ENCODE measurements around the gene SPIRE2.
"Not testable (repeated sequence)": the region's sequence is repeated elsewhere in the genome, so short reads cannot be mapped to it uniquely, and the experiment has no call there.

SPIRE2 gene

GRCh38 chr16:89870440-89870839 is 42.2 kb downstream of the SPIRE2 start:
- no peak for DNase-seq

DNA sequence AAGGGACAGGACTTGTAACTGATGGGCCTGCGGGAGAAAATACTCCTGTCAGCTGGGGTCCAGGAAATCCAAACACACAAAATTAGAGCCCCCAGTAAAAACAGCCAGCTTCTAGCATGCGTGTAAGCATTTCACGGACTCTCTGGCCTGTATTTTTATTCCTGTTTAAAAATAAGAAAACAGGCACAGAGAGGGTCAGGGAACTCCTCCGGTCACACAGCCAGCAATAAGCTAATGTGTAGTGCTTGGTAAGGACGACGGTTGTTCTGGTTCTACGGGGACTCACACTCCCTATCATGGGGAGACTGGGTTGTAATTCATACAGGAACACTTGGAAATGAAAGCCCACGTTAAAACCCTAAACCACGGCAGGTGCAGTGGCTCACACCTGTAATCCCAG is 43.6 kb downstream of the SPIRE2 start:
- no peak for DNase-seq

DNA sequence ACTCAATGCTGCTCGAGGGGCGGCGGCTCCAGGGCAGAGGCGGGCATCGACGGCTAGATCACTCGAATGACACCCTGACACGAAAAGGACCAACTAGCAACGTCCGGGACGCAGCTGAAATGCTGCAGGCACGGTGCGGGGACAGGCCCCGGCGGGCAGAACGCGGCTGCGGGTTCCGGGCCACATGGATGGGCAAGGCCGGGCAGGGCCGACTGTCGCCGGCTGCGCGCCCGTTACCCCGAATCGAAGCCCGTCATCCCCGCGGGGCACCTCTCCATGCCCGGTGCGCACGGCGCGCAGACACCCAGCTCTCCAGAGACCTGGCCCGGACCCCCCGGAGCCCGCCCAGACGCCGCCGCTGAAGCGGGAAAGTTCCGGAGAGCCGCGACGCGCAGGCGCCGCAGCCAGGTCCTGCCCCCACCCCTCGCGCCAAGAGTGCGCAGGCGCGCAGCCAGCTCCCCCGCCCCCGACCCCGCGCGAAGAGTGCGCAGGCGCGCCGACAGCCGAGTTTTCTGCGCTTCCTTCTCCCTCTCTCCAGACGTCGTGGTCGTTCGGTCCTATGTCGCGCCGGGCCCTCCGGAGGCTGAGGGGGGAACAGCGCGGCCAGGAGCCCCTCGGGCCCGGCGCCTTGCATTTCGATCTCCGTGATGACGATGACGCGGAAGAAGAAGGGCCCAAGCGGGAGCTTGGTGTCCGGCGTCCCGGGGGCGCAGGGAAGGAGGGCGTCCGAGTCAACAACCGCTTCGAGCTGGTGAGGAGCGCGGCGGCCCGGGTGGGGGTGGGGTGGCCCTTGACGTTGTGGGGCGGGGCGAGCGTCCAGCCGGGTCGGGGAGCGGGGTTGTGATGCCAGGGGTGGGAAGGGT is 45.1 kb downstream of the SPIRE2 start, which contains the start of gene TCF25:
Gene TCF25 (plus strand): TSS at position 484 of the 863 bp plus-strand sequence. CDS start 76 bp downstream, at position 560.
- peak; percentile 80 to 84 for DNase-seq

- DNase-seq = peak; percentile 96 to 98
Measured at GRCh38 chr16:89873972-89874689, 45.9 kb downstream of the SPIRE2 start.

DNA sequence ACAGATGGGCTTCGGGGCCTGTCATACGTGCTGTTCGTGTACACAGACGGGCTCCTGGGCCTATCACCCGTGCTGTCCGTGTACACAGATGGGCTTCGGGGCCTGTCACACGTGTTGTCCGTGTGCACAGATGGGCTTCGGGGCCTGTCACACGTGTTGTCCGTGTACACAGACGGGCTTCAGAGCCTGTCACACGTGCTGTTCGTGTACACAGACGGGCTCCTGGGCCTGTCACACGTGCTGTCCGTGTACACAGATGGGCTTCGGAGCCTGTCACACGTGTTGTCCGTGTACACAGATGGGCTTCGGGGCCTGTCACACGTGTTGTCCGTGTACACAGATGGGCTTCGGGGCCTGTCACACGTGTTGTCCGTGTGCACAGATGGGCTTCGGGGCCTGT is 50.8 kb downstream of the SPIRE2 start:
- DNase-seq = not testable (repeated sequence)

GRCh38 chr16:89880477-89881367 is 52.4 kb downstream of the SPIRE2 start:
- no peak for DNase-seq

GRCh38 chr16:89881368-89881730 is 53.1 kb downstream of the SPIRE2 start:
- DNase-seq = no peak

DNA sequence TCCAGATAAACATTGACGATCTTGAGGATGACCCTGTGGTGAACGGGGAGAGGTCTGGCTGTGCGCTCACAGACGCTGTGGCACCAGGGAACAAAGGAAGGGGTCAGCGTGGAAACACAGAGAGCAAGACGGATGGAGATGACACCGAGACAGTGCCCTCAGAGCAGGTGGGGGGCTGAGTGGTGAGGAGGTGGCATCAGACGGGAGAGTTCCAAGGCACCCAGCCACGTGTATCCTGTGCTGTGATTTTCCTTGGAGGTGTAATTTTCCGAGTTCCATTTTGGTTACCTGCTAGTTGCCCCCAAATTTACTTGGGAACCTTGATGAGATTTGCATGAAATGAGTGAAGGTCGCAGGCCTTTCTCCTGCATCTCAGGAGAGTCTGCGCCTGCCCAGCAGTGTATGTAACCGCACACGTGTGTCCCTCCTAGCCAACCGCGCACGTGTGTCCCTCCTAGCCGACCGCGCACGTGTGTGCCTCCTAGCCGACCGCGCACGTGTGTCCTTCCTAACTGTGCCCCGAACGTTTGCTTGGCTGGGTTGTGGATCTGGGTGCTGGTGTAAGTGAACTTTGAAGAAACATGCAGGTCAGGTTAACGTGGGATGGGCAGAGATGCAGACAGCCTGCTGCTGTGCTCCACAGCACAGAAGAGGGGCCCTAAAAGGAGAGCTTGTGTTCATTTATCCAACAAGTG is 55.2 kb downstream of the SPIRE2 start:
- no peak for DNase-seq

DNA sequence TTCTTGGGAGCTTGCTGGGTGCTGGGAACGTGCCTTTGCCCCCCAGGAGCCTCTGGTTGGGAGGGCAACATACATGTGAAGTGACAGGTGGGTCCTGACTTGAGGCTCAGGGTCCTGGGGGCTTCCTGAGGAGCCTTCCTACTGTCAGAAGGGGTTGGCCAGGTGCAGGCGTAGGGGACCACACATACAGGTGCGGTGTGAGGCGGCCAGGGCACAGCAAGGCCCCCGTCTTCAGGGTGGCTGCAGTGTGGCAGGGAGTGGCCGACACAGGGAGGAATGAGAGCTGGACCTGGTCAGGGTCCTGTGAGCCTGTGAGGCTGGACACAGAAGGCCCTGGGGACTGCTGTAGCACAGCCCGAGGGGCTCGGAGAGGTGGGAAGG is 55.8 kb downstream of the SPIRE2 start:
- no peak for DNase-seq

DNA sequence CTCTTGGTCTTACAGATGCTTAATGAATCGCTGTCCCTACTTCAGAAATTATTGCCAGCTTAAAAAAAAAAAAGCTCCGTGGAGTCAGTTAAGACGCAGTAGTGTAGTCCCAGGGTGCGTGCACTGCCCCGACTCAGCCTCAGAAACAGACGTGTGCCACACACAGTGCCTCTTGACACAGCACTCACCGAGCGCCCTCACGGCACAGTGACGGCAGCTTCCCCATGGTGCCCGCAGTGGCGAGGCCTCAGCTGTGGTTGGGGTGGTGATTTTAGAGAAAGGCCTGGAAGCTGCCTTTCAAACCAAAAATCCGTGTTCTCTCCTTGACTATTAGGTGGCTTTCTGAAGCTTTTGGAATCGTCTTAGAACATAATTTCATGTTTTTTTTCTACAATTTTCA is 59.0 kb downstream of the SPIRE2 start:
- DNase-seq = no peak

- DNase-seq = peak; percentile 15 to 35
Measured at GRCh38 chr16:89890200-89890599, 61.9 kb downstream of the SPIRE2 start.

DNA sequence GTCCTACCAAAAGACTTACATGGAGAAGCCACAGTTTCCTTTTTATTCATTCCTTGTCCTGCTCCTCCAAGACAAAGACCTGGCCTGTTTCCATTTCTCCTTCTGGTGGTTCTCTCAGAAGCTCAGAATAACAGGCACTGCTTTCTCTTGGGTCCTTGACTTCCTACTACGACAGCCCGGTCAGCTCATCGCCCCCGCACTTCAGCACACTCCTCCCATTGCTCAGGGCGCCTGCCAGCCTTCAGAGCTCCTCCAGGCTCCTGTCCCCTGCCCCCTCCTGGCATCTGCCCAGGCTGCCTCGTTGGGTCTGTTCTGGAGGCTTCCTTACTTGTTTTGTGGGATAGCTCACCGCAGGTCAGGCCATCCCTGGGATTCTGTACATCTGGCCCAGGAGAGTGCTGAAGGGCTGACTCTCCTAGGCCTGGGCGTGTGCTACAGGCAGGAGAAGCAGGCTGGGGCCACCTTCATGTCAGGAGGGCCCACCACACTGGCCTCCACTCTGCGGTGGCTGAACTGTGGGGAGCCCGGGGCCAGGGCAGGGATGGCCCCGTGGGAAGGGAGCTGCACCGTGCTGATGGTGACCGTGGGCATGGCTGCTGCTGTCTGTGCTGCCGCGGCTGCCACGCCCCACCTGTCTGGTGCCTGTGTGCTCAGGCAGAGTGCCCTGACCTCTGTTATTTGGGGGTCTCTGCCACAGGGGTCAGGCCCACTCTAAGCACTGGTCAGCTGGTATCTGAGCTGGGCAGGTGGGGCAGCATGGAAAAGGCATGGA is 62.8 kb downstream of the SPIRE2 start:
- DNase-seq = no peak

- DNase-seq = no peak
Measured at GRCh38 chr16:89892055-89892630, 63.9 kb downstream of the SPIRE2 start.

DNA sequence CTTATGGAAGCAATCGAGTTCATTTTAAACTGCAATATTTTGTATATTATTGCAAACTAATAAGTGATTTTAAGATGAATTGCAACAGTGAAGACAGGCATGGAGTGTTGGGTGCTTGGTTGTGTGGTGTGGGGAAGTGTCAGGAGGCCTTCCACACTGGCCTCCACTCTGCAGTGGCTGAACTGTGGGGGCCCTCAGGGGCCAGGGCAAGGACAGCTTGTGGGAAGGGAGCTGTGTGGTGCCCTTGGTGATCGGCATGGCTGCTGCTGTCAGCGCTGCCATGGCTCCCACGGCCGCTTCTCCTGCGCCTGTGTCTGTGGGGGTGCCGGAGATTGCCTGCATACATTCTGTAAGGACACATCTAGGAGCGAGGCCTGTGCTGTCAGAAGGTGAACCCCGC is 64.4 kb downstream of the SPIRE2 start:
- DNase-seq = no peak

DNA sequence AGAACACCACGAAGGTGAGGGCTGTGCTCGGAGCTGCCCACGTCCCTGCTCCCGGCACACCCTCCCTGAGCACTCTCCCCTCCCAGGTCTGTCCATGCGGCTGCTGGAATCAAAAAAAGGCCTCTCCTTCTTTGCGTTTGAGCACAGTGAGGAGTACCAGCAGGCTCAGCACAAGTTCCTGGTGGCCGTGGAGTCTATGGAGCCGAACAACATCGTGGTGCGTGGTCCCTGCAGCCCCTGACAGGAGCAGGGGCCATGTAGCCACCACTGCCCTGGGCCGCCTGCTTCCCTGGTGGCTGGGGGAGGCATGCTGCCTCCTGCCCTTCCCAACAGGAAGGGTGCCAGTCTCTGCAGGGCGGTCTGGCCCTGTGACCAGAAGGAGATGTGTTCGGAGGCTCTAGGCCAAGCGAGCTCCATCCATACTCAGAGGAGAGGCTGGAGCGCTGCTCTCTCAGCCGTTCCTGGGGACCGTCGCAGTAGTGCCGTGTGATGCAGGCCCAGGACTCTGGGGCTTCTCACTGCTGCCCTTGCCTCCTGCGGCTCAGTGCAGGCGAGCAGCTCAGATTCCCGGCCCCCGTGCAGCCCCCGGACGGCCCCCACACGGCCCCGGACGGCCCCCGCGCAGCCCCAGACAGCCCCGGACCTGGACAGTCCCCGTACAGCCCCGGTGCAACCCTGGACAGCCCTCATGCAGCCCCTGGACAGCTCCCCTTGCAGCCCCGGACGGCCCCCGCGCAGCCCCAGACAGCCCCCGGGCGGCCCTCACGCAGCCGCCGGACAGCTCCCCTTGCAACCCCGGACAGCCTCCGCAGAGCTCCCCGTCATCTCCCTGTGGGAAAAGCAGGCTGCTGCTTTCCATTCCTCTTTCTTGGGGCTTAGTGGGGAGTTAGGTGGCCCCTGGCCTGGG is 65.6 kb downstream of the SPIRE2 start:
- no peak for DNase-seq

GRCh38 chr16:89895482-89896250 is 67.4 kb downstream of the SPIRE2 start:
- no peak for DNase-seq

DNA sequence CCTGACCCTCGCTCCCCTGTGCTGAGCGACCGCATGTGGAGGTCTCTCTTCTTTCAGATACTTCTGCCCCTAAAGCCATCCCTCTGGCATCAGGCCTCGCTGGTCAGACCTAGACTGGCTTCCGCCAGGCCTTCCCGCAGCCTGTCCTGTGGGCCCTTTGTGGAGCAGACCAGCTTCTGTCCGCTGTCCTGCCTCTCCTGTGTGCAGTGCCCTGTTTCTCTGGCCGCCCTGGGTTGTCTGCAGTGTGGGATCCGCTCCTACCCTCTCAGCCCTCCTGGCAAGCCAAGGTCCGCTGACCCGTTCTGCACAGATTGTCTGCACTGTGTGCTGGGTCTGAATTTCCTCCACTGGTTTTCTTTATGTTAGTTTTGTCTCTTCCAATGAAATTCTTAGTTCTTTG is 68.9 kb downstream of the SPIRE2 start:
- DNase-seq = no peak

DNA sequence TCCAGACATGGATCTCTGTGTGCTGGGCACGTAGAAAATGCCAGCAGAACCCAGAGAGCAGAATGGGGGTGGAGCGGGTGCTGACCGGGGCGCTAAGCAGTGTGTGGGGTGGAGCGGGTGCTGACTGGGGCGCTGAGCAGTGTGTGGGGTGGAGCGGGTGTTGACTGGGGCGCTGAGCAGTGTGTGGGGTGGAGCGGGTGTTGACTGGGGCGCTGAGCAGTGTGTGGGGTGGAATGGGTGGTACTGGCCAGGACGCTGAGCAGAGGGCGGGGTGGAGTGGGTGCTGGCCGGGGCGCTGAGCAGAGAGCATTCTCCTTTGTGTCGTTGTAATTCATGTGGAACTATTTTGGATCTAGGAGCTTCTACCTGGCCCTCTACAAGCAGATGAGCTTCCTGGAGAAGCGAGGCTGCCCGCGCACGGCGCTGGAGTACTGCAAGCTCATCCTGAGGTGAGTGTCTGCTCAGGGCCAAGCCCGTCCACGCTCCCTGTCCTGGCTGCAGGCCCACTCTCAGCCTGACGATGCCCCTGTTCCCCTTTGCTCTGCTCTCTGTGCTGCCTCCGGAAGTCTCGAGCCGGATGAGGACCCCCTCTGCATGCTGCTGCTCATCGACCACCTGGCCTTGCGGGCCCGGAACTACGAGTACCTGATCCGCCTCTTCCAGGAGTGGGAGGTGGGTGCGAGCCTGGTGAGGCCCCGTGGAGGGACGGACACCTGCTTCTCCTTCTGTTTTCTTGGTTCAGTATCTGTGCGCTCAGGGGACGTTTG is 70.1 kb downstream of the SPIRE2 start:
- DNase-seq = no peak

Measured in stimulated activated CD4-positive, alpha-beta T cell treated with anti-CD3 and anti-CD28 coated beads, Interleukin-2, amount 100 ng/mL, for 48 hours (primary cell).